H9 (cell line): ENCODE data around the gene STMN1. TPM values are rescaled to one million over a fixed set of nuclear protein-coding genes. Genes with fewer than 3 reads are reported as not detected.

Source experiments
- DNase-seq: peaks from one replicate; pipeline ENCODE4 v3.0.0-alpha.2; 2017
- H2AFZ ChIP-seq: one replicate; pipeline ENCODE4 v1.6.1; 2013; ENCODE audit warnings: mild to moderate bottlenecking, low read length, control low read depth, moderate library complexity
- H2AK5ac ChIP-seq: 2 replicates; pipeline ENCODE4 v1.6.1; 2013; ENCODE audit warnings: low read length, control low read depth, mixed read lengths; ENCODE audit not compliant: insufficient read length
- H2BK120ac ChIP-seq: one replicate; pipeline ENCODE4 v1.6.1; 2013; ENCODE audit warnings: low read depth, mild to moderate bottlenecking, low read length, control low read depth, inconsistent platforms; ENCODE audit not compliant: poor library complexity, severe bottlenecking
- H2BK12ac ChIP-seq: 2 replicates; pipeline ENCODE4 v1.6.1; 2013; ENCODE audit warnings: low read length, control low read depth, mixed read lengths, low read depth; ENCODE audit not compliant: insufficient read length
- H2BK15ac ChIP-seq: 2 replicates; pipeline ENCODE4 v1.6.1; 2013; ENCODE audit warnings: low read depth, low read length, control low read depth
- H2BK20ac ChIP-seq: one replicate; pipeline ENCODE4 v1.6.1; 2013; ENCODE audit warnings: low read depth, mild to moderate bottlenecking, low read length, control low read depth, inconsistent platforms; ENCODE audit not compliant: poor library complexity, severe bottlenecking
- H2BK5ac ChIP-seq: 2 replicates; pipeline ENCODE4 v1.6.1; 2013; ENCODE audit warnings: low read length, control low read depth, mixed read lengths; ENCODE audit not compliant: insufficient read length
- H3K14ac ChIP-seq: 2 replicates; pipeline ENCODE4 v1.6.1; 2013; ENCODE audit warnings: low read length, control low read depth; ENCODE audit not compliant: insufficient read depth
- H3K18ac ChIP-seq: 2 replicates; pipeline ENCODE4 v1.6.1; 2013; ENCODE audit warnings: low read depth, mild to moderate bottlenecking, mixed read lengths, low read length, control low read depth; ENCODE audit not compliant: insufficient read length
- H3K23ac ChIP-seq: 2 replicates; pipeline ENCODE4 v1.6.1; 2013; ENCODE audit warnings: low read length, control low read depth, mixed read lengths, low read depth; ENCODE audit not compliant: insufficient read length
- H3K23me2 ChIP-seq: 2 replicates; pipeline ENCODE4 v1.6.1; 2013; ENCODE audit warnings: low read depth, mild to moderate bottlenecking, mixed read lengths, low read length, control low read depth; ENCODE audit not compliant: insufficient read length, poor library complexity, severe bottlenecking
- H3K27ac ChIP-seq: 2 replicates; pipeline ENCODE4 v1.5.1; 2013; ENCODE audit warnings: low read length, control low read depth, mixed read lengths, low read depth; ENCODE audit not compliant: insufficient read length
- H3K27me3 ChIP-seq: 2 replicates; pipeline ENCODE4 v1.6.1; 2013; ENCODE audit warnings: low read length, control low read depth, inconsistent platforms; ENCODE audit not compliant: insufficient read depth
- H3K4ac ChIP-seq: 2 replicates; pipeline ENCODE4 v1.6.1; 2013; ENCODE audit warnings: low read depth, mild to moderate bottlenecking, control low read depth, inconsistent platforms, low read length, moderate library complexity
- H3K4me1 ChIP-seq: 2 replicates; pipeline ENCODE4 v1.6.1; 2013; ENCODE audit warnings: low read length, control low read depth, inconsistent platforms; ENCODE audit not compliant: insufficient read depth
- H3K4me2 ChIP-seq: 2 replicates; pipeline ENCODE4 v1.6.1; 2013; ENCODE audit warnings: low read length, control low read depth, mixed read lengths; ENCODE audit not compliant: insufficient read length, insufficient read depth
- H3K56ac ChIP-seq: 2 replicates; pipeline ENCODE4 v1.6.1; 2013; ENCODE audit warnings: low read depth, mild to moderate bottlenecking, mixed read lengths, low read length, control low read depth; ENCODE audit not compliant: insufficient read length
- H3K79me1 ChIP-seq: 2 replicates; pipeline ENCODE4 v1.6.1; 2013; ENCODE audit warnings: low read depth, mild to moderate bottlenecking, moderate library complexity, low read length, control low read depth, inconsistent platforms; ENCODE audit not compliant: insufficient read depth, poor library complexity, severe bottlenecking
- H3K79me2 ChIP-seq: 2 replicates; pipeline ENCODE4 v1.6.1; 2013; ENCODE audit warnings: low read length, control low read depth, inconsistent platforms; ENCODE audit not compliant: insufficient read depth
- H3K9ac ChIP-seq: 2 replicates; pipeline ENCODE4 v1.6.1; 2013; ENCODE audit warnings: low read length, control low read depth, mixed read lengths; ENCODE audit not compliant: insufficient read length; ENCODE audit errors: extremely low read depth
- H3K9me3 ChIP-seq: one replicate; pipeline ENCODE4 v1.6.1; 2013; ENCODE audit warnings: low read depth, low read length, inconsistent platforms; ENCODE audit not compliant: control insufficient read depth
- H3T11ph ChIP-seq: one replicate; pipeline ENCODE4 v1.6.1; 2013; ENCODE audit warnings: mild to moderate bottlenecking, low read length, control low read depth, inconsistent platforms
- H4K20me1 ChIP-seq: one replicate; pipeline ENCODE4 v1.6.1; 2013; ENCODE audit not compliant: control insufficient read depth, insufficient read length, insufficient read depth
- H4K5ac ChIP-seq: 2 replicates; pipeline ENCODE4 v1.6.1; 2013; ENCODE audit warnings: low read depth, mild to moderate bottlenecking, mixed read lengths, low read length, control low read depth; ENCODE audit not compliant: insufficient read length
- H4K8ac ChIP-seq: replicated peaks from 2 replicates; pipeline ENCODE4 v1.6.1; 2013; ENCODE audit warnings: low read length, control low read depth, mixed read lengths, low read depth; ENCODE audit not compliant: insufficient read length
- H4K91ac ChIP-seq: 2 replicates; pipeline ENCODE4 v1.6.1; 2013; ENCODE audit warnings: low read depth, mild to moderate bottlenecking, moderate library complexity, mixed read lengths, low read length, control low read depth; ENCODE audit not compliant: insufficient read length
- H3K27ac Mint-ChIP-seq, 3 experiments: 2 replicates in 2 of 3; 3 replicates in 1 of 3; pipeline ENCODE4 v1.8.0; 2020 to 2021; ENCODE audit warnings: mixed read lengths in 3 of 3, mild to moderate bottlenecking in 1 of 3, moderate library complexity in 1 of 3
- H3K27me3 Mint-ChIP-seq: 2 replicates; pipeline ENCODE4 v1.8.0; 2021; ENCODE audit warnings: low read depth, mild to moderate bottlenecking, moderate library complexity, mixed read lengths
- H3K36me3 Mint-ChIP-seq, 3 experiments: 2 replicates in 2 of 3; 3 replicates in 1 of 3; pipeline ENCODE4 v1.8.0; 2020 to 2021; ENCODE audit warnings: low read depth in 3 of 3, mixed read lengths in 3 of 3; ENCODE audit not compliant: insufficient read depth in 1 of 3
- H3K4me1 Mint-ChIP-seq, 2 experiments: 2 replicates each; pipeline ENCODE4 v1.8.0; 2020; ENCODE audit warnings: mixed read lengths in 2 of 2
- H3K4me3 Mint-ChIP-seq, 2 experiments: 2 replicates in 1 of 2; 3 replicates in 1 of 2; pipeline ENCODE4 v1.8.0; 2020 to 2021; ENCODE audit warnings: mild to moderate bottlenecking in 2 of 2, mixed read lengths in 2 of 2, moderate library complexity in 1 of 2
- H3K9me3 Mint-ChIP-seq, 2 experiments: 2 replicates in 1 of 2; 3 replicates in 1 of 2; pipeline ENCODE4 v1.8.0; 2020; ENCODE audit warnings: mild to moderate bottlenecking in 2 of 2, mixed read lengths in 2 of 2, moderate library complexity in 1 of 2
- WGBS: extraction: QIAGEN DNeasy Blood & Tissue Kit; methylation state at CpG from one replicate; pipeline ENCODE4 v1.1.7; 2013; ENCODE audit warnings: missing lambda C conversion rate, low lambda C conversion rate, mixed read lengths; ENCODE audit not compliant: insufficient read length; ENCODE audit errors: extremely low coverage; 5-methylcytosine and 5-hydroxymethylcytosine counted together
- total RNA-seq: library from RNA; stranded (reverse); gene quantifications from 2 replicates; pipeline ENCODE4 v1.2.1, GENCODE V29; 2021
- TF ChIP-seq, protein P1 (sequence below): fragments of 200-600 bp; sonication (generic); conservative IDR thresholded peaks from 3 replicates; pipeline ENCODE4 v1.8.0; 2021; ENCODE audit warnings: antibody characterized with exemption, mild to moderate bottlenecking

The STMN1 gene
- total RNA-seq, 1 experiment from 2014 or later, result 500 TPM

DNA sequence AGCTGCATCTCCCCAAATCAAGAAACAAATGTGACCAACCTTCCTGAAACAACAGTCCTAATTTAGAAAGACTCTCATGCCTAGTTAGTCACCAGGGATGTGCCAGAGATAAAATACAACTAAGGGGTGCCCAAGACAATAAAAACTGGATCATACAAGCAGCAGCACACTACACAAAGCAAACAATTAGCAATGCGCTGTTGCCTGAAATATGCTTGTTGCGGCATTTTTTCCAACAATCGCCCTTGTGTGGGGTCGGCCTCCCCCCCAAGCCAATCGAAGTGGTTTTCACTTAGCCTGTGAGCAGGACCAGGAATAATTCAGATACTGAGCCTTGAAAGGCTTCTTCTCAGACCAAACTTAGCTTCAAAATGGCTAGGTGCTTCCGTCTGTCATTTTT is 1.4 kb upstream of the STMN1 start:
- no peak overlapping the region for H3K9ac ChIP-seq
- no peak overlapping the region for H2AFZ ChIP-seq
- no peak overlapping the region for H3K4me2 ChIP-seq
- peak overlapping the region; percentile 13 for H4K5ac ChIP-seq
- no peak overlapping the region for H3K27ac ChIP-seq
- H3K27ac Mint-ChIP-seq, result 0 out of 7 replicates have a peak overlapping the region, but pooled peaks of 1 of the 3 experiments have one; percentile 98
- H3K4me3 Mint-ChIP-seq, result peak overlapping the region; percentile 63 to 86; a peak in 3 of 5 replicates
- DNase-seq, result no peak
- no peak overlapping the region for H3K18ac ChIP-seq
- peaks cover 19% of the 10 kb centered on the region; the same call in 1 of the 2 replicates for H3K79me2 ChIP-seq
- peaks cover under 1% of the 10 kb centered on the region for H3K79me1 ChIP-seq
- no peak overlapping the region for H4K91ac ChIP-seq
- H3K36me3 Mint-ChIP-seq, result peaks cover 12 to 24% (median 16%) of the 10 kb centered on the region in 3 experiments
- no peak overlapping the region for H2BK12ac ChIP-seq
- H3T11ph ChIP-seq, result no peak overlapping the region
- H3K9me3 Mint-ChIP-seq, result peaks cover 0 to 2% of the 10 kb centered on the region in 2 experiments; a peak in 2 of 5 replicates
- no peak overlapping the region for H3K56ac ChIP-seq
- no peaks in the 10 kb centered on the region for H3K4me1 ChIP-seq
- no CpG with 5 or more reads among the region's 6 CpGs for WGBS
- no peak overlapping the region for H2AK5ac ChIP-seq
- H2BK20ac ChIP-seq, result no peak overlapping the region
- peaks cover 19% of the 10 kb centered on the region for H3K27me3 Mint-ChIP-seq
- no peak overlapping the region for H2BK120ac ChIP-seq
- H3K23ac ChIP-seq, result no peak overlapping the region
- no peak overlapping the region for H2BK15ac ChIP-seq
- H4K8ac ChIP-seq, result no peak overlapping the region
- peaks cover 27 to 33% of the 10 kb centered on the region in 2 experiments for H3K4me1 Mint-ChIP-seq
- TF ChIP-seq, protein P1, sequence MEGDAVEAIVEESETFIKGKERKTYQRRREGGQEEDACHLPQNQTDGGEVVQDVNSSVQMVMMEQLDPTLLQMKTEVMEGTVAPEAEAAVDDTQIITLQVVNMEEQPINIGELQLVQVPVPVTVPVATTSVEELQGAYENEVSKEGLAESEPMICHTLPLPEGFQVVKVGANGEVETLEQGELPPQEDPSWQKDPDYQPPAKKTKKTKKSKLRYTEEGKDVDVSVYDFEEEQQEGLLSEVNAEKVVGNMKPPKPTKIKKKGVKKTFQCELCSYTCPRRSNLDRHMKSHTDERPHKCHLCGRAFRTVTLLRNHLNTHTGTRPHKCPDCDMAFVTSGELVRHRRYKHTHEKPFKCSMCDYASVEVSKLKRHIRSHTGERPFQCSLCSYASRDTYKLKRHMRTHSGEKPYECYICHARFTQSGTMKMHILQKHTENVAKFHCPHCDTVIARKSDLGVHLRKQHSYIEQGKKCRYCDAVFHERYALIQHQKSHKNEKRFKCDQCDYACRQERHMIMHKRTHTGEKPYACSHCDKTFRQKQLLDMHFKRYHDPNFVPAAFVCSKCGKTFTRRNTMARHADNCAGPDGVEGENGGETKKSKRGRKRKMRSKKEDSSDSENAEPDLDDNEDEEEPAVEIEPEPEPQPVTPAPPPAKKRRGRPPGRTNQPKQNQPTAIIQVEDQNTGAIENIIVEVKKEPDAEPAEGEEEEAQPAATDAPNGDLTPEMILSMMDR, result no peak
- no peak overlapping the region for H2BK5ac ChIP-seq
- no peak overlapping the region for H3K4ac ChIP-seq
- no peaks in the 10 kb centered on the region for H3K9me3 ChIP-seq
- no peaks in the 10 kb centered on the region for H3K27me3 ChIP-seq
- peaks cover 4% of the 10 kb centered on the region for H3K23me2 ChIP-seq
- H4K20me1 ChIP-seq, result no peaks in the 10 kb centered on the region
- H3K14ac ChIP-seq, result no peak overlapping the region
